Right cardiac atrium (tissue), 5 donors: ENCODE results near the gene PAXX. TPM values are rescaled to one million over a fixed set of nuclear protein-coding genes. Genes with fewer than 3 reads are reported as not detected.
A peak's percentile ranks its signal among the peaks of the same experiment; 100 is the strongest.

Source experiments
- ATAC-seq, 2 donors: fragments of 200-7000 bp; cut with Tn5 transposase; one replicate each; pipeline versions ENCODE4 v1.8.0 to v1.9.1; 2020; ENCODE audit warnings: moderate library complexity in 2 of 2, mild to moderate bottlenecking in 1 of 2
- DNase-seq, 3 donors: peaks; one replicate each; pipeline ENCODE4 v3.0.0-alpha.2; 2020
- H3K27ac ChIP-seq: one replicate; pipeline ENCODE4 v1.5.1; 2013; ENCODE audit warnings: mild to moderate bottlenecking, low read length, control low read depth, moderate library complexity
- H3K27me3 ChIP-seq: one replicate; pipeline ENCODE4 v1.6.1; 2013; ENCODE audit not compliant: control insufficient read depth, insufficient read depth
- H3K4me1 ChIP-seq: one replicate; pipeline ENCODE4 v1.6.1; 2013; ENCODE audit warnings: low read length; ENCODE audit not compliant: control insufficient read depth, insufficient read depth
- H3K4me3 ChIP-seq: one replicate; pipeline ENCODE4 v1.5.1; 2013; ENCODE audit warnings: low read length, control low read depth
- H3K9me3 ChIP-seq: one replicate; pipeline ENCODE4 v1.6.1; 2013; ENCODE audit warnings: low read length; ENCODE audit not compliant: control insufficient read depth
- WGBS: extraction: QIAGEN DNeasy Blood & Tissue Kit; methylation state at CpG from one replicate; pipeline ENCODE4 v1.1.7; 2013; 5-methylcytosine and 5-hydroxymethylcytosine counted together
- intact Hi-C, 4 donors: fragments of 100-400 bp; cut with DNase I; formaldehyde crosslinking; loops; one replicate each; pipeline versions ENCODE4 v1.11.0 to v1.14.0; 2022 to 2023
- polyA plus RNA-seq: library from polyadenylated mRNA; stranded (reverse); fragments of 200-250 nt; gene quantifications from one replicate; pipeline ENCODE4 v1.2.3, GENCODE V29; 2013
- total RNA-seq, 4 donors: library from RNA; stranded (reverse); fragmentation: NEBNext Ultra II Directional; extraction: Animal tissue kit (Norgen Biotek cat#: 25700); gene quantifications; one replicate each; pipeline ENCODE4 v1.2.1, GENCODE V29; 2021
- donor health status: healthy with polysubstance abuse.
- donor health status: DM: no; HTN: yes; CAD: no.
- donor health status: DM: no; HTN: no; CAD: no.
- donor health status: DM: no; HTN: yes; CAD: no; lungs with severe emphysema.
- donor health status: DM: yes; HTN: yes; CAD: no.

The PAXX gene
- total and polyA plus RNA-seq, 5 donors: 24.8 to 44.5 (median 29.4) TPM

DNA sequence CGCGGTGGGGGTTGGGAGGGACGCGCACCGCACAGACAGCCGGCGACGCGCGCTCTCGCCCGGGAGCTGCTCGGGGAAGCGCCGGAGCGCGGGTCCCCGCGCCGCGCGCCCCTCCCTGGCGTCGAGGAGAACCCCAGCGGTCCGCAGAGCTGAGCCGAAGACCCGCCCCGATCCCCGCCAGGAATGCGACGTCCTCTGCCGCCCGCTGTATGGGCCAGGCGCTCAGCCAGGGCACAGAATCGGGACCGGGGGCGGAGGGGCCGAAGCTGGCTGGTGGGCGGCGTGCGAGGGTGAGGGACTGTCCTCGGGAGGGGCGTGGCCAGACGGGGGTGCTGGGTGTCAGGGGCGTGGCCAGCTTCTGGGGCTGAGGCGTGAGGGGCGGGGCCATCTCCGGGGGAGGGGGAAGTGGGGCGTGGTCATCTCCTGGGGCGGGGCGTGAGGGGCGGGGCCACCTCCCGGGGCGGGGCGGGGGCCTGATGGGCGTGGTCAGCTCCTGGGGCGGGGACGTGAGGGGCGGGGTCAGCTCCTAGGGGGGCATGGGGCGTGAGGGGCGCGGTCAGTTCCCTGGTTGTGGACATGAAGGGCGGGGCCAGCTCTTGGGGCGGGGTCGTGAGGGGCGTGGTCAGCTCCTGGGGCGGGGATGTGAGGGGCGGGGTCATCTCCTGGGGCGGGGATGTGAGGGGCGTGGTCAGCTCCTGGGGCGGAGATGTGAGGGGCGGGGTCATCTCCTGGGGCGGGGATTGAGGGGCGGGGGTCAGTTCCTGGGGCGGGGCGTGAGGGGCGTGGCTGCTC lies 14.0 kb upstream of the PAXX start:
- Histone ChIP-seq H3K4me1 (no peaks in the 10 kb centered on the region), H3K9me3 (no peaks in the 10 kb centered on the region), H3K27ac (peak overlapping the region; percentile 65), H3K27me3 (no peaks in the 10 kb centered on the region), H3K4me3 (peak overlapping the region; percentile 33)
- intact Hi-C loops: no loop called here
- DNase-seq: peak; percentile 87 to 96 (median 93)
- peak; percentile 39 to 50 for ATAC-seq
- WGBS: 2% methylated on average over 78 of the region's 78 CpGs

DNA sequence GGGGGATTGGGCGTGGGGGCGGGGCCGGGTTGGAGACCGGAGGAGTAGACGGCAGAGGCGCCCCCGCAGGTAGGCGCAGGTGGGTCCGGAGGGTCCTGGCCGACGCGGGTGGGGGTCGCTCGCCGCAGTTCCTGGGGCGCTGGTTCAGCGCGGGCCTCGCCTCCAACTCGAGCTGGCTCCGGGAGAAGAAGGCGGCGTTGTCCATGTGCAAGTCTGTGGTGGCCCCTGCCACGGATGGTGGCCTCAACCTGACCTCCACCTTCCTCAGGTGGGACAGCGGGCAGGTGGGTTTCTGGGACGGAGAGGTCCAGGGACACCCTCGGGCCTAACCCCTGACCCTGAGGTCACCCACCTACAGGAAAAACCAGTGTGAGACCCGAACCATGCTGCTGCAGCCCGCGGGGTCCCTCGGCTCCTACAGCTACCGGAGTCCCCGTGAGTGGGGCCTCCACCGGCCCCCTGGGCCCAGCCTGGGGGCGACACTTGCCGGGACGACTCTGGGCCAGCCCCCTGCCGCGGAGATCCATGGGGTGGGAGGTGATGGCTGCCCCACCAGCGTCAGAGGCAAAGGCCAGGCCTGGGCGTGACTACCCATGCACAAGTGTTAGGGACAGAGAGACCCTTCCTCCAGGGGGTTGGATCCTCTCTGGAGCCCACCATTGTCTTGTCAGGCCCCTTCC lies 13.2 kb upstream of the PAXX start:
- 57% methylated on average over 41 of the region's 41 CpGs for WGBS
- no peaks in the 10 kb centered on the region for H3K4me1 ChIP-seq
- H3K4me3 ChIP-seq: no peak overlapping the region
- H3K27ac ChIP-seq: peak overlapping the region; percentile 0
- intact Hi-C loops: no loop called here
- no peaks in the 10 kb centered on the region for H3K27me3 ChIP-seq
- no peak for ATAC-seq
- peak in 2 of 3 donors; percentile 76 to 83 for DNase-seq
- H3K9me3 ChIP-seq: no peaks in the 10 kb centered on the region

DNA sequence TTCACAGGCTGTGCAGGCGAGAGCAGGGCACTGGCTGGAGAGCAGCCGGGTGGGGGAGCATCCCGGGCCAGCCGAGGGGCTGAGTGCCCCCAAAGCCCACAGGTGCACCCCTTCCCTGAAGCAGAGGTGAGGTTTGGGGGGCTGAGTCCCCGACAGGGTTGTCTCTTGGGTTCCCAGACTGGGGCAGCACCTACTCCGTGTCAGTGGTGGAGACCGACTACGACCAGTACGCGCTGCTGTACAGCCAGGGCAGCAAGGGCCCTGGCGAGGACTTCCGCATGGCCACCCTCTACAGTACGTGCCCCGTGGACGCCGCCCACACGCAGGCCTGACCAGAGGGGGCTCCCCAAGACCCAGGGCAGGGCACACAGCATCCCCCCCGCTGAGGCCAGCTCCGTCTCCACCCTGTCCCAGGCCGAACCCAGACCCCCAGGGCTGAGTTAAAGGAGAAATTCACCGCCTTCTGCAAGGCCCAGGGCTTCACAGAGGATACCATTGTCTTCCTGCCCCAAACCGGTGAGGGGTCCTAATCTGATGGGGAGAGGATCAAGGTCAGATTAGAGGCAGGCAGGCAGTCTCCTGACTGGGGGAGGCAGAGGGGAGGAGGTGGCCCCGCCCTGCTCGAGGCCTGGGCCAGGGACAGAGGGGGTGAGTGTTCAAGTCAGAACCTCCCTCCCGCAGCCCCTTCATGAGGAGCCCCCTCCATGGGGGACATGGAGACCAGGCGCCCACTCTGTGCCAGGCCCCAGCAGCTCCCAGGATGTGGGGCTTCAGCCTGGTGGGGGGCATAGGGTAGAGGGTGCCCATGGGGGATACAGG lies 12.2 kb upstream of the PAXX start:
- DNase-seq: peak in 2 of 3 donors; percentile 58 to 68

DNA sequence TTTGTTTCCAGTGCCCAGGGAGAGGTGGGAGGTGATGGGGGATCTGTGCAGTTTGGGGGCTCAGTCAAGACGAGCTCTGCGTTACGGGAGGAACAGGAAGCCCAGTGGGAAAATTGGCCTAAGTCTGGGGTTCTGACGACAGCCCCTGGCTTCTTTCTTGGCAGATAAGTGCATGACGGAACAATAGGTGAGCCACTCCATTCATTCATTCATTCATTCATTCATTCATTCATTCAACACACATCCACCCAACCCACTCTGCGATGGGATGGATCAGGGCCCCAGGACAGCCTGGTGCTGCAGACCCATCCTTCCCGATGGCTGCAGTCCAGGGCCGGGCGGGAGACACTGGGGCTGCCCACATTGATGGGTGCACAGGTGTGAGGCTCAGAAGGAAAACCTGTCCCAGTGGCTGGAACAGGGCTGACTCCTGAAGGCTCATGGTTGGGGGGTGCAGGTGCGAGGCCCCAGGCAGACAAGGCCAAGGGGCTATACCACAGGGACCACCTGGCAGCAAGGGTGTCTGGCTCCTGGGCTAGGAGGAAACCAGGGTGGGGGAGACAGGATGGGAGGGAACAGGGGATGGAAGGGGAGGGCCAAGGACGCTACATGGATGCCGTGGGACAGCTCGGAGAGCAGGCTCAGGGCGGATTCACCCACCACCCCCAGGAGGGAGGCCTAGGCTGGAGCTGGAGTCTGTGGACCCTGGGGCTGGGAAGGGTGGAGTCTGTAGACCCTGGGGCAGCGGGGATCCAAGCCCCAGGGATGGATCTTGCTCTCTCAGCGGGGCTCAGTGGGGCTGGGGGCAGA lies 11.3 kb upstream of the PAXX start:
- no peaks in the 10 kb centered on the region for H3K4me1 ChIP-seq
- no peaks in the 10 kb centered on the region for H3K27me3 ChIP-seq
- 72% methylated on average over 16 of the region's 16 CpGs for WGBS
- H3K4me3 ChIP-seq: no peak overlapping the region
- H3K27ac ChIP-seq: peak overlapping the region; percentile 81
- DNase-seq (peak in 2 of 3 donors; percentile 64 to 69), ATAC-seq (no peak)
- intact Hi-C loops: loop anchor here in 1 of 4 donors (5.0 kb wide), 1 partner anchor 34 kb away; the partner anchor contains the start of gene C8G
- no peaks in the 10 kb centered on the region for H3K9me3 ChIP-seq

More for the DNA sequence above, 12.2 kb upstream of the PAXX start:
- H3K4me3 ChIP-seq: no peak overlapping the region
- no peaks in the 10 kb centered on the region for H3K4me1 ChIP-seq
- H3K27me3 ChIP-seq: no peaks in the 10 kb centered on the region
- WGBS: 78% methylated on average over 26 of the region's 26 CpGs
- no peaks in the 10 kb centered on the region for H3K9me3 ChIP-seq
- peak overlapping the region; percentile 0 for H3K27ac ChIP-seq
- no peak for ATAC-seq
- intact Hi-C loops: loop anchor here in 1 of 4 donors (5.0 kb wide), 1 partner anchor 33 kb away; the partner anchor contains the start of gene C8G

DNA sequence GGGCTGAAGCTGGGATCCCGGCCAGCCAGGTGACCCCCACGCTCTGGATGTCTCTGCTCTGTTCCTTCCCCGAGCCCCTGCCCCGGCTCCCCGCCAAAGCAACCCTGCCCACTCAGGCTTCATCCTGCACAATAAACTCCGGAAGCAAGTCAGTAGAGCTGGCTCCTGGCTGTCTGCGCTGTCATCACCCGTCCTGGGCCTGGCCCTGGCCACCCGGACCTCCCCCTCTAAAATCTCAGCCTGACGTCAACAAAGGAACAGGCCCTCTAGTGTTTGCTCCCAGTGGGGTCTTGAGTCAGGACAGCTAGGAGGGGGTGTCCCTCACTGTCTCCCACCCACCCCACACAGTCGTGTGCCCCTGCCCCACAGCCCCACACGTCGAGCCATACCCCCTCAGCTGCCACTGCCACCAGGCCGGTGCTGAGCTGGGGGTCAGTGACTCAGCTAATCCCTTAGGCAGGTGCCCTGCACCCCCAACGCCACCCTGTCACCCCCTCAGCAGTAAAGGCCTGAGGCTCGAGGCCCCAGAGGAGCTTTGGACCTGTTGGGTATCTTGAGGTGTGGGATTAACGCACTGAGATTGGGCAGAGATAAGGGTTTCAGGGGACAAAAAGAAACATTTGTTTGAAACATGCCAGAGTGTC lies 10.5 kb upstream of the PAXX start:
- Histone ChIP-seq H3K4me1 (no peaks in the 10 kb centered on the region), H3K27ac (peak overlapping the region; percentile 81), H3K27me3 (no peaks in the 10 kb centered on the region), H3K9me3 (no peaks in the 10 kb centered on the region), H3K4me3 (no peak overlapping the region)
- peak; percentile 12 to 44 for ATAC-seq
- WGBS: 29% methylated on average over 17 of the region's 17 CpGs
- peak; percentile 76 to 88 (median 87) for DNase-seq
- intact Hi-C loops: loop anchor here in 1 of 4 donors (5.0 kb wide), 1 partner anchor 34 kb away; the partner anchor contains the start of gene C8G

DNA sequence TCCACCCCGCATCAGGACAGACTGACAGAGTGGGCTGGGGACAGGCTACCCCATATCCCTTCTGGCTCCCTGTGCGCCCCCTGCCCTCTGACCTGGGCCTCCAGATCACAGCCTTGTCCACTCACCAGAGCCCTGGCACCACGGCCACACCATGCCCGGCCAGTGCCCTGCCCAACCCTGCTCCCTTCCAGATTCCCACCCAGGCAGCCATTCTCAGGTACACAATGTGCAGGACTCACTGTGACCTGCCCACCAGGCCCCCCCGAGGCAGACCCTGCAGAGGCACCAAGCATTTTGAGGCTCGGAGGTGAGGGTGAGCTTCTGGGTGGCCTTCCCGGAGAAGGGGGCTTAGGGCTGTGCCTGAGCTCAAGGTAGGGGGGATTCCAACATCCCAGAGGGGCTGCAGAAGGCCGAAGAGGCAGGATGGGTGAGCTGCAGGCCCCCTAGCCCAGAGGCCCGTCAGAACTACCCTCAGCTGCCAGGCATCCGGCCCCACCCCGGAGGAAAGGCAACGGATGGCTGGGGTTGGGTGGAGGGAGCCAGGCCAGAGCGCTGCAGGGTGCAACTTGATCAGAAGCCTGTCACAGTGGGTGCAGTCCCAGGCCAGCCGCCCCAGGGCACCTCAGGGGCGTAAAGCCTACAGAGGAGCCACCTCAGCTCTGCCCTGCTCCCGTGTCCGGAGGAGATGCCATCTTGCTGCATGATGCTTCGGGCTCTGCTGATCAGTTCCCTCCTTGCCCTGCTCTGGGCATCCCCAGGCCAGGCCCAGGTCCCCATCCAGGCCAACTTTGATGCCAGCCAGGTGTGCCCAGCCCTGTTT lies 9.8 kb upstream of the PAXX start, which contains the start of gene LCNL1:
TSS of gene LCNL1 (plus strand) at position 762 of the 820 bp plus-strand sequence. CDS start 594 bp downstream, outside the sequence.
- peak in 1 of 2 donors; percentile 0 for ATAC-seq
- intact Hi-C loops: loop anchor here in 1 of 4 donors (5.0 kb wide), 1 partner anchor 35 kb away; the partner anchor contains the start of gene C8G
- H3K4me3 ChIP-seq: no peak within 1 kb of the TSS
- H3K9me3 ChIP-seq: no peaks in the 10 kb centered on the region
- H3K27me3 ChIP-seq: no peaks in the 10 kb centered on the region
- 64% methylated on average over 18 of the region's 18 CpGs for WGBS
- DNase-seq: peak in 2 of 3 donors; percentile 71 to 75
- H3K4me1 ChIP-seq: no peaks in the 10 kb centered on the region
- peak within 1 kb of the TSS; percentile 72 for H3K27ac ChIP-seq

DNA sequence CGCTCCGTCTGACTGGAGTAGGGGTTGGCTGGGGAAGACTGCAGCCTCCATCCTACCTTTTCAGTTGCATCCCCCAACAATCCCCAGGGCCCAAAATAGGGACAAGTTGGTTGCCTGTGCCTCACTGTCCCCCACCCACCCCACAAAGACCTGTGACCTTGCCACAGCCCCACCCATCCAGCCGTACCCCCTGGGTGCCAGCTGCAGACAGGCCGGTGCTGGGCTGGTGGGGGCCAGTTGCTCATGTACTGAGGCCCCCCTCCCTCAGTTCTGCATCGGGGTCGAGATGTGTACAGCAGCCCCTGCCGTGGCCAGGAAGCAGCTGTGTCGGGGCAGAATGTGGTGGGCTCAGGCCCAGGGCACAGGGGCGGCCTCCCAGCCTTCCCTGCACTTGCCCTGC lies 9.1 kb upstream of the PAXX start:
- ATAC-seq (no peak), DNase-seq (peak in 2 of 3 donors; percentile 36 to 61)
- Histone ChIP-seq H3K27me3 (no peaks in the 10 kb centered on the region), H3K9me3 (no peaks in the 10 kb centered on the region), H3K4me3 (no peak overlapping the region), H3K4me1 (no peaks in the 10 kb centered on the region), H3K27ac (peak overlapping the region; percentile 24)
- intact Hi-C loops: loop anchor here in 1 of 4 donors (5.0 kb wide), 1 partner anchor 36 kb away; the partner anchor contains the start of gene C8G
- WGBS: 78% methylated on average over 9 of the region's 9 CpGs

DNA sequence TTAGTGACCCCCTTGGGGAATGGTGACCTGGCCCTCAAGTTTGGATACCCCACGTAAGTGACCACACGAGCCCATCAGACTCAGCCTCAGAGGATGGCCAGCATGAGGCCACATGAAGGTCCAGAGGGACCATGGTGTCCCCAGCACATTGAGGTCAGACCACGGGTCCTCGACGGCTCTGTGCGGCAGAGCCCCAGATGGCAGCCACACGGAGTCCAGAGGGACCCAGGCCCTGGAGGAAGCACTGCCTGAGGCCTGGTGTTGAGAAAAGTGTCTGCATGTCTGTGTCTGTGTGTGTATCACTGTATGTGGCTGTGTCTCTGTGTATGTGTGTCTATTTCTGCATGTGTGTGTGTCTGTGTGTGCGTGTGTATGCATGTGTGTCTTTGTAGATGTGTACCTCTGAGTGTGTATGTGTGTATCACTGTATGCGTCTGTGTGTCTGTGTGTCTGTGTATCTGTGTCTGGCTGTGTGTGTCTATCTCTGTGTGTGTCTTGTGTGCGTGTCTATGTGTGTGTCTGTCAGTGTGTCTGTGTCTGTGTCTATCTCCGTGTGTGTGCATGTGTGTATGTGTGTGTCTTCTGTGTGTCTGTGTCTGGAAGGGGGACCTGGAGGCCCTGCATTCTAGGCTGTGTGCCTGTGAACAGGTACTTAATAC lies 8.4 kb upstream of the PAXX start:
- 75% methylated on average over 11 of the region's 11 CpGs for WGBS

More for the DNA sequence above, 8.4 kb upstream of the PAXX start:
- Histone ChIP-seq H3K4me3 (no peak overlapping the region), H3K4me1 (no peaks in the 10 kb centered on the region), H3K27ac (peak overlapping the region; percentile 24), H3K9me3 (no peaks in the 10 kb centered on the region), H3K27me3 (no peaks in the 10 kb centered on the region)
- ATAC-seq (no peak), DNase-seq (peak in 2 of 3 donors; percentile 45 to 61)
- intact Hi-C loops: loop anchor here in 1 of 4 donors (5.0 kb wide), 1 partner anchor 36 kb away; the partner anchor contains the start of gene C8G
